Astrocyte (in vitro differentiated cells and primary cell): Measurements from ENCODE around the gene ABCA6. TPM values are rescaled to one million over a fixed set of nuclear protein-coding genes. Genes with fewer than 3 reads are reported as not detected.
"Not testable (repeated sequence)": the region's sequence is repeated elsewhere in the genome, so short reads cannot be mapped to it uniquely, and the experiment has no call there.

Experiments
- DNase-seq: peaks from one replicate; pipeline ENCODE4 v3.0.0-alpha.2; 2010; ENCODE audit warnings: low read depth
- FAIRE-seq: peaks from 2 replicates; lab custom pipeline; 2011; peaks lifted over from hg19 to GRCh38; lab: Jason Lieb, UNC
- H2AFZ ChIP-seq: 2 replicates; pipeline ENCODE4 v1.6.0; 2012; ENCODE audit warnings: low read depth, low read length, inconsistent platforms
- H3K27ac ChIP-seq: 2 replicates; pipeline ENCODE4 v1.5.1; 2011; ENCODE audit warnings: low read depth, low read length, inconsistent platforms
- H3K27me3 ChIP-seq: 2 replicates; pipeline ENCODE4 v1.6.0; 2011; ENCODE audit warnings: low read length, inconsistent platforms; ENCODE audit not compliant: insufficient read depth
- H3K36me3 ChIP-seq: 2 replicates; pipeline ENCODE4 v1.5.1; 2011; ENCODE audit warnings: low read length, inconsistent platforms; ENCODE audit not compliant: insufficient read depth
- H3K4me1 ChIP-seq: 2 replicates; pipeline ENCODE4 v1.5.1; 2011; ENCODE audit warnings: low read length, inconsistent platforms; ENCODE audit not compliant: insufficient read depth
- H3K4me2 ChIP-seq: 2 replicates; pipeline ENCODE4 v1.6.0; 2012; ENCODE audit warnings: low read length, inconsistent platforms
- H3K4me3 ChIP-seq: 2 replicates; pipeline ENCODE4 v1.5.1; 2011; ENCODE audit warnings: low read depth, mild to moderate bottlenecking, low read length, inconsistent platforms; ENCODE audit not compliant: insufficient read depth
- H3K79me2 ChIP-seq: 2 replicates; pipeline ENCODE4 v1.6.0; 2012; ENCODE audit warnings: mild to moderate bottlenecking, low read length, inconsistent platforms; ENCODE audit not compliant: insufficient read depth
- H3K9ac ChIP-seq: 2 replicates; pipeline ENCODE4 v1.6.0; 2012; ENCODE audit warnings: mild to moderate bottlenecking, low read length, inconsistent platforms
- H3K9me3 ChIP-seq: 2 replicates; pipeline ENCODE4 v1.5.1; 2012; ENCODE audit warnings: low read depth, mild to moderate bottlenecking, low read length, inconsistent platforms; ENCODE audit not compliant: insufficient read depth
- H4K20me1 ChIP-seq: 2 replicates; pipeline ENCODE4 v1.6.0; 2012; ENCODE audit warnings: low read length, inconsistent platforms; ENCODE audit not compliant: insufficient read depth
- H3K27ac Mint-ChIP-seq: one replicate; pipeline ENCODE4 v1.8.0; 2021; ENCODE audit warnings: mild to moderate bottlenecking, mixed read lengths; ENCODE audit not compliant: unreplicated experiment
- H3K27me3 Mint-ChIP-seq: one replicate; pipeline ENCODE4 v1.8.0; 2021; ENCODE audit warnings: low read depth, mixed read lengths; ENCODE audit not compliant: unreplicated experiment
- H3K36me3 Mint-ChIP-seq: one replicate; pipeline ENCODE4 v1.8.0; 2021; ENCODE audit warnings: low read depth, mixed read lengths; ENCODE audit not compliant: unreplicated experiment
- H3K4me1 Mint-ChIP-seq: one replicate; pipeline ENCODE4 v1.8.0; 2021; ENCODE audit warnings: low read depth, mixed read lengths; ENCODE audit not compliant: unreplicated experiment
- H3K4me3 Mint-ChIP-seq: one replicate; pipeline ENCODE4 v1.8.0; 2021; ENCODE audit warnings: mild to moderate bottlenecking, moderate library complexity, mixed read lengths; ENCODE audit not compliant: unreplicated experiment
- H3K9me3 Mint-ChIP-seq: one replicate; pipeline ENCODE4 v1.8.0; 2021; ENCODE audit warnings: mild to moderate bottlenecking, mixed read lengths; ENCODE audit not compliant: unreplicated experiment
- EZH2 ChIP-seq: IDR thresholded peaks from 2 replicates; pipeline ENCODE4 v1.6.1; 2012; ENCODE audit warnings: mild to moderate bottlenecking, low read length, inconsistent platforms; ENCODE audit not compliant: insufficient read depth
- total RNA-seq: library from RNA; stranded (reverse); gene quantifications from 2 replicates; pipeline ENCODE4 v1.2.1, GENCODE V29; 2021
- TF ChIP-seq, protein P1 (sequence below): IDR thresholded peaks from 2 replicates; pipeline ENCODE4 v1.5.1; 2011; ENCODE audit warnings: low read depth, mild to moderate bottlenecking, inconsistent platforms, low read length, moderate library complexity; ENCODE audit not compliant: insufficient read depth

ABCA6 gene
- total RNA-seq, 1 donor from 2014 or later: not detected

DNA sequence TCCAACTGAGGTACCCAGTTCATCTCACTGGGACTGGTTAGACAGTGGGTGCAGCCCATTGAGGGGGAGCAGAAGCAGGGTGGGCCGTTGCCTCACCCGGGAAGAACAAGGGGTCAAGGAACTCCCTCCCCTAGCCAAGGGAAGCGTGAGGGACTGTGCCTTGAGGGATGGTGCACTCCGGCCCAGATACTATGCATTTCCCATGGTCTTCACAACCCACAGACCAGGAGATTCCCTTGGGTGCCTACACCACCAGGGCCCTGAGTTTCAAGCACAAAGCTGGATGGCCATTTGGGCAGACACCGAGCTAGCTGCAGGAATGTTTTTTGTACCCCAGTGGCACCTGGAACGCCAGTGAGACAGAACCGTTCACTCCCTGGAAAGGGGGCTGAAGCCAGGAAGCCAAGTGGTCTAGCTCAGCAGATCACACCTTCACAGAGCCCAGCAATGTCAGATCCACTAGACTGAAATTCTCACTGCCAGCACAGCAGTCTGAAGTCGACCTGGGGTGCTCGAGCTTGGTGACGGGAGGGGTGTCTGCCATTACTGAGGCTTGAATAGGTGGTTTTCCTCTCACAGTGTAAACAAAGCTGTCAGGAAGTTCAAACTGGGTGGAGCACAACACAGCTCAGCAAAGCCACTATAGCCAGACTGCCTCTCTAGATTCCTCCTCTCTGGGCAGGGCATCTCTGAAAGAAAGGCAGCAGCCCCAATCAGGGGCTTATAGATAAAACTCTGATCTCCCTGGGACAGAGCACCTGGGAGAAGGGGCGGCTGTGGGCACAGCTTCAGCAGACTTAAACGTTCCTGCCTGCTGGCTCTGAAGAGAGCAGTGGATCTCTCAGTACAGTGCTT is 71.1 kb downstream of the ABCA6 start:
- H4K20me1 ChIP-seq, H3K79me2 ChIP-seq, H3K4me3 ChIP-seq, H3K27ac Mint-ChIP-seq, FAIRE-seq, H3K4me2 ChIP-seq, H3K9me3 Mint-ChIP-seq, H3K36me3 Mint-ChIP-seq, H3K4me1 ChIP-seq, H3K4me3 Mint-ChIP-seq, H3K27ac ChIP-seq, H3K9ac ChIP-seq, H3K4me1 Mint-ChIP-seq, H3K27me3 Mint-ChIP-seq, H3K9me3 ChIP-seq, H3K36me3 ChIP-seq, DNase-seq, H3K27me3 ChIP-seq, H2AFZ ChIP-seq: not testable (repeated sequence)

DNA sequence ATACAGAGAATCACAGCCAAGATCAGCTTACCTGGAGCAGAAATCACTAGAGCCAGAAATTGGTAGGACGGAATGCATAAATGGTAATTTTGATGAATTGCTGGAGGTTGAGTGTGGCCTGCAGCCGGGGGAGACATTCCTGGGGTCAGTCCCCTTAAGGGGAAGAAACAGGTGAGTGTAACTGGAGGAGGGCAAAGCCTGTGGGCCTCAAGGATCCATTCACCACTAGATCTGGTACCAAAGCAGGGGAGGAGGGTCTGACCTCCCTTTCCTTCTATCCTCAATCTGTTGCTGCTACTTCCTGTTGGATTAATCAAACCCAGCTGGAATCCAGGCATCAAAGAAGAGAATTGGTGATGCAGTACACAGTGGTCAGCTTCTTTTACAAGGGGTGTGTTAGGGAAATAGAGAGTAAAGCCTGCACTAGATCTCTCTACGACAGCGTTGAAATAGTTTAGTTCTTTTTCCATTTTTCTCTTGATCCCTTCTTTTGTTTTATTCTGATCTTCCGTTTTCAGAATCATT is 72.4 kb downstream of the ABCA6 start:
- H2AFZ ChIP-seq: no peak overlapping the region
- H3K27ac Mint-ChIP-seq: no peak overlapping the region
- H3K4me1 Mint-ChIP-seq: peaks cover 2% of the 10 kb centered on the region

DNA sequence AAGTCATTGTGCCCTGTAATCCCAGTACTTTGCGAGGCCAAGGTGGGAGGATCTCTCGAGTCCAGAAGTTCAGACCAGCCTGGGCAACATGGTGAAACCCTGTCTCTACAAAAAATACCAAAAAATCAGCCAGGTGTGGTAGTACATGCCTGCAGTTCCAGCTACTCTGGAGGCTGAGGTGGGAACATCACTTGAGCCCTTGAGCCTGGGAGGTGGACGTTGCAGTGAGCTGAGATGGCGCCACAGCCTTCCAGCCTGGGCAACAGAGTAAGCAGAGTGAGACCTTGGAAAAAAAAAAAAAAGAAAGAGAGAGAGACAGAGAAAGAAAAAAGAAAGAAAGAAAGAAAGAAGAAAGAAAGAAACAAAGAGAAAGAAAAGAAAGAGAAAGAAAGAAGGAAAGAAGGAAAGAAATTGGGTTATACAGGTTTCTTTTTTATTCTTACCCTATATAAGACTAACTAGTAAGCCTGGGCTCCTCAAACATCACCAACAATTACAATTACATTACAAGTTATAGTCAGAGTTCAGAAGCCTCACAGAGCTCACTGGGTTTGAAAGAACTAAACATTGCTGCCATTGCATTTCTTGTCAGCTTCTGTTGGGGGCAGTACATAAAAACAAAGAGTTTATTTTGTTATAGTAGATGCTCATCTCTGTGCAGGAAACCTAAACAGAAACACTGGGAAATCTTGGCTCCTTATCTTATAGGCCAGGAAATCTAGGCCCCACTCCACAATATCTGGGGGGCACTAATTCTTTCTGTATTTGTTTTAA is 74.2 kb downstream of the ABCA6 start:
- Histone ChIP-seq H3K36me3 (no peaks in the 10 kb centered on the region), H3K9ac (no peak overlapping the region), H3K9me3 (no peaks in the 10 kb centered on the region), H3K27me3 (no peaks in the 10 kb centered on the region), H3K79me2 (no peaks in the 10 kb centered on the region), H3K27ac (no peak overlapping the region), H2AFZ (no peak overlapping the region), H3K4me2 (no peak overlapping the region), H3K4me1 (no peaks in the 10 kb centered on the region), H3K4me3 (no peak overlapping the region), H4K20me1 (no peaks in the 10 kb centered on the region)
- FAIRE-seq (no peak), DNase-seq (no peak)
- TF ChIP-seq, protein P1, sequence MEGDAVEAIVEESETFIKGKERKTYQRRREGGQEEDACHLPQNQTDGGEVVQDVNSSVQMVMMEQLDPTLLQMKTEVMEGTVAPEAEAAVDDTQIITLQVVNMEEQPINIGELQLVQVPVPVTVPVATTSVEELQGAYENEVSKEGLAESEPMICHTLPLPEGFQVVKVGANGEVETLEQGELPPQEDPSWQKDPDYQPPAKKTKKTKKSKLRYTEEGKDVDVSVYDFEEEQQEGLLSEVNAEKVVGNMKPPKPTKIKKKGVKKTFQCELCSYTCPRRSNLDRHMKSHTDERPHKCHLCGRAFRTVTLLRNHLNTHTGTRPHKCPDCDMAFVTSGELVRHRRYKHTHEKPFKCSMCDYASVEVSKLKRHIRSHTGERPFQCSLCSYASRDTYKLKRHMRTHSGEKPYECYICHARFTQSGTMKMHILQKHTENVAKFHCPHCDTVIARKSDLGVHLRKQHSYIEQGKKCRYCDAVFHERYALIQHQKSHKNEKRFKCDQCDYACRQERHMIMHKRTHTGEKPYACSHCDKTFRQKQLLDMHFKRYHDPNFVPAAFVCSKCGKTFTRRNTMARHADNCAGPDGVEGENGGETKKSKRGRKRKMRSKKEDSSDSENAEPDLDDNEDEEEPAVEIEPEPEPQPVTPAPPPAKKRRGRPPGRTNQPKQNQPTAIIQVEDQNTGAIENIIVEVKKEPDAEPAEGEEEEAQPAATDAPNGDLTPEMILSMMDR: no peak
- no peak for TF ChIP-seq EZH2
- no peak overlapping the region for H3K4me3 Mint-ChIP-seq
- no peaks in the 10 kb centered on the region for H3K36me3 Mint-ChIP-seq
- peaks cover 2% of the 10 kb centered on the region for H3K4me1 Mint-ChIP-seq
- H3K27me3 Mint-ChIP-seq: no peaks in the 10 kb centered on the region
- H3K27ac Mint-ChIP-seq: no peak overlapping the region
- H3K9me3 Mint-ChIP-seq: no peaks in the 10 kb centered on the region

More for the DNA sequence above, 72.4 kb downstream of the ABCA6 start:
- Histone ChIP-seq H4K20me1 (no peaks in the 10 kb centered on the region), H3K36me3 (no peaks in the 10 kb centered on the region), H3K9ac (no peak overlapping the region), H3K9me3 (no peaks in the 10 kb centered on the region), H3K4me1 (no peaks in the 10 kb centered on the region), H3K79me2 (no peaks in the 10 kb centered on the region), H3K4me2 (no peak overlapping the region), H3K27ac (no peak overlapping the region), H3K27me3 (no peaks in the 10 kb centered on the region), H3K4me3 (no peak overlapping the region)
- Mint-ChIP-seq H3K9me3 (peaks cover 3% of the 10 kb centered on the region), H3K4me3 (no peak overlapping the region), H3K27me3 (no peaks in the 10 kb centered on the region), H3K36me3 (no peaks in the 10 kb centered on the region)
- no peak for TF ChIP-seq EZH2
- TF ChIP-seq, protein P1: no peak
- no peak for FAIRE-seq
- no peak for DNase-seq
